K562 (cell line): ENCODE data around the gene KCNK3.

Experiments used
- ASH1L ChIP-seq: fragments of 450-650 bp; IDR thresholded peaks from 2 replicates; pipeline ENCODE4 v1.6.1; 2018; ENCODE audit warnings: borderline replicate concordance, mild to moderate bottlenecking, low read depth; ENCODE audit not compliant: partially characterized antibody
- NR3C1 ChIP-seq: sonication (generic); formaldehyde crosslinking; IDR thresholded peaks from 2 replicates; pipeline ENCODE4 v1.8.1; 2022; ENCODE audit warnings: missing genetic modification reagents
- PKNOX1 ChIP-seq: fragments of 450-650 bp; IDR thresholded peaks from 2 replicates; pipeline ENCODE4 v1.6.1; 2016
- SOX6 ChIP-seq: fragments of 450-650 bp; IDR thresholded peaks from 2 replicates; pipeline ENCODE4 v1.6.1; 2014; ENCODE audit warnings: mild to moderate bottlenecking
- ZKSCAN3 ChIP-seq: fragments of 250-450 bp; sonication (Bioruptor Pico); IDR thresholded peaks from 2 replicates; pipeline ENCODE4 v1.4.0; 2020
- ZNF324 ChIP-seq: fragments of 250-450 bp; sonication (Bioruptor Pico); IDR thresholded peaks from 2 replicates; pipeline ENCODE4 v1.4.0; 2020; ENCODE audit warnings: mild to moderate bottlenecking
- ZNF436 ChIP-seq: fragments of 250-450, 450-650 bp; sonication (Bioruptor Pico); formaldehyde crosslinking; IDR thresholded peaks from 2 replicates; pipeline ENCODE4 v1.7.0; 2020; ENCODE audit warnings: mild to moderate bottlenecking
- ZNF444 ChIP-seq: fragments of 250-450 bp; sonication (Bioruptor Pico); IDR thresholded peaks from 2 replicates; pipeline ENCODE4 v1.4.0; 2020; ENCODE audit warnings: mild to moderate bottlenecking, moderate library complexity

GRCh38 chr2:26670171-26670570 is 22.4 kb upstream of the KCNK3 start:
- TF ChIP-seq PKNOX1 (no peak), ZNF324 (CRISPR knock-in tag) (no peak), ZNF436 (no peak), ZNF444 (no peak), ZKSCAN3 (no peak), SOX6 (no peak), NR3C1 (CRISPR knock-in tag) (no peak), ASH1L (no peak)
